ENCODE results near the gene FOXS1.

The FOXS1 gene

GRCh38 chr20:31845300-31845863 is at the start of gene FOXS1:
Gene FOXS1, minus strand, starts transcription at chr20:31845604. Its CDS starts 62 bp downstream, at chr20:31845542.
- ChIA-PET POLR2A (no interaction called here), CTCF (no interaction called here)
- TF ChIP-seq CTBP1 (IDR thresholded peaks at IDR 0.05; ENCODE audit: borderline replicate concordance) (no peak), ELF4 (IDR thresholded peaks at IDR 0.05) (no peak), NFRKB (IDR thresholded peaks at IDR 0.05) (no peak), L3MBTL2 (conservative IDR thresholded peaks at IDR 0.05) (no peak), FOXK2 (IDR thresholded peaks at IDR 0.05) (no peak), SUZ12 (IDR thresholded peaks at IDR 0.05) (no peak), HDGF (IDR thresholded peaks at IDR 0.05; ENCODE audit: borderline replicate concordance) (no peak), BHLHE40 (IDR thresholded peaks at IDR 0.05; ENCODE audit: borderline replicate concordance) (no peak), FOXA1 (IDR thresholded peaks at IDR 0.05) (no peak), TARDBP (IDR thresholded peaks at IDR 0.05) (no peak)
- DNase-seq (ENCODE audit: extremely low spot score) = no peak

GRCh38 chr20:31890646-31891045 is 45.2 kb upstream of the FOXS1 start:
- CTCF ChIA-PET = no interaction called here
- no peak for TF ChIP-seq LEF1 (IDR thresholded peaks at IDR 0.05; ENCODE audit: borderline replicate concordance)
- no peak for TF ChIP-seq SUZ12 (IDR thresholded peaks at IDR 0.05)
- no peak for TF ChIP-seq HDGF (IDR thresholded peaks at IDR 0.05; ENCODE audit: borderline replicate concordance)
- TF ChIP-seq ELF4 (IDR thresholded peaks at IDR 0.05) = no peak
- TF ChIP-seq CTBP1 (IDR thresholded peaks at IDR 0.05; ENCODE audit: borderline replicate concordance) = no peak
- TF ChIP-seq SP1 (IDR thresholded peaks at IDR 0.05) = no peak
- no peak for TF ChIP-seq NFRKB (IDR thresholded peaks at IDR 0.05)
- no peak for TF ChIP-seq ZNF384 (IDR thresholded peaks at IDR 0.05)
- TF ChIP-seq FOXM1 (IDR thresholded peaks at IDR 0.05; ENCODE audit: borderline replicate concordance) = no peak
- TF ChIP-seq TARDBP (IDR thresholded peaks at IDR 0.05) = no peak
- no peak for TF ChIP-seq ARNT (IDR thresholded peaks at IDR 0.05)
- no peak for TF ChIP-seq PKNOX1 (IDR thresholded peaks at IDR 0.05)
- TF ChIP-seq BHLHE40 (IDR thresholded peaks at IDR 0.05; ENCODE audit: borderline replicate concordance) = no peak
- no peak for TF ChIP-seq FOXA1 (IDR thresholded peaks at IDR 0.05)

GRCh38 chr20:31883829-31884228 is 38.4 kb upstream of the FOXS1 start:
- CTCF ChIA-PET = no interaction called here
- TF ChIP-seq FOXA1 (IDR thresholded peaks at IDR 0.05) = no peak
- TF ChIP-seq TARDBP (IDR thresholded peaks at IDR 0.05) = no peak
- no peak for TF ChIP-seq ELF4 (IDR thresholded peaks at IDR 0.05)
- no peak for TF ChIP-seq ZNF384 (IDR thresholded peaks at IDR 0.05)
- TF ChIP-seq LEF1 (IDR thresholded peaks at IDR 0.05; ENCODE audit: borderline replicate concordance) = no peak
- no peak for TF ChIP-seq SUZ12 (IDR thresholded peaks at IDR 0.05)
- no peak for TF ChIP-seq NFRKB (IDR thresholded peaks at IDR 0.05)
- no peak for TF ChIP-seq FOXM1 (IDR thresholded peaks at IDR 0.05; ENCODE audit: borderline replicate concordance)
- no peak for TF ChIP-seq BHLHE40 (IDR thresholded peaks at IDR 0.05; ENCODE audit: borderline replicate concordance)
- no peak for TF ChIP-seq SP1 (IDR thresholded peaks at IDR 0.05)
- no peak for TF ChIP-seq HDGF (IDR thresholded peaks at IDR 0.05; ENCODE audit: borderline replicate concordance)
- TF ChIP-seq L3MBTL2 (conservative IDR thresholded peaks at IDR 0.05) = no peak
- TF ChIP-seq ARNT (IDR thresholded peaks at IDR 0.05) = no peak
- TF ChIP-seq CTBP1 (IDR thresholded peaks at IDR 0.05; ENCODE audit: borderline replicate concordance) = no peak
- no peak for TF ChIP-seq FOXK2 (IDR thresholded peaks at IDR 0.05)
- TF ChIP-seq PKNOX1 (IDR thresholded peaks at IDR 0.05) = no peak
- DNase-seq (ENCODE audit: extremely low spot score) = no peak
- POLR2A ChIA-PET = no interaction called here

More at GRCh38 chr20:31890646-31891045, 45.2 kb upstream of the FOXS1 start:
- no peak for DNase-seq (ENCODE audit: extremely low spot score)
- POLR2A ChIA-PET = interaction anchor here (3.7 kb wide), 1 partner anchor 10 kb away, joined by 13 read pairs; no protein-coding TSS in a partner anchor

DNA sequence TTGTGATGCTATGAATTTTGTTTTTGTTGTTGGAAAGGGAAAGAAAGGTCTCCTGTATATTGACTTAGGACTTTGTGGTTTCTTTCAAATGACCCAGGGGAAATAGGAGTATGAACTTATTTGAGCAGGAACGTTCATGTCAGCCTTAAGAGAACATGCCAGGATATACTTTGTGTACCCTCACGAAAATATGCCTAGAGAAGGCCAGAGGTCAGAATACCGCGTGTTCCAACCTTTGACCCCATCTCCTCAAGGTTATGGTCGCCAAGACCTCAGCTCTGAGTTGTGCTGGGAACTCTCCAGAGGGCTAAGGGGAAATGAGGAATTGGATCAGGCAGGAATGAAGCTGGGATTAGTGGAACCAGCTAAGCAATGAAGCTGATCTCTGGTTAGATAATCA is 36.5 kb upstream of the FOXS1 start:
- POLR2A ChIA-PET = interaction anchor here (0.7 kb wide), 1 partner anchor 13 kb away, joined by 3 read pairs; no protein-coding TSS in a partner anchor
- no peak for TF ChIP-seq SUZ12 (IDR thresholded peaks at IDR 0.05)
- TF ChIP-seq PKNOX1 (IDR thresholded peaks at IDR 0.05) = no peak
- TF ChIP-seq BHLHE40 (IDR thresholded peaks at IDR 0.05; ENCODE audit: borderline replicate concordance) = no peak
- TF ChIP-seq SP1 (IDR thresholded peaks at IDR 0.05) = no peak
- CTCF ChIA-PET = interaction anchor here (1.1 kb wide), 1 partner anchor 32 kb away, joined by 4 read pairs; no protein-coding TSS in a partner anchor
- DNase-seq (ENCODE audit: extremely low spot score) = no peak

DNA sequence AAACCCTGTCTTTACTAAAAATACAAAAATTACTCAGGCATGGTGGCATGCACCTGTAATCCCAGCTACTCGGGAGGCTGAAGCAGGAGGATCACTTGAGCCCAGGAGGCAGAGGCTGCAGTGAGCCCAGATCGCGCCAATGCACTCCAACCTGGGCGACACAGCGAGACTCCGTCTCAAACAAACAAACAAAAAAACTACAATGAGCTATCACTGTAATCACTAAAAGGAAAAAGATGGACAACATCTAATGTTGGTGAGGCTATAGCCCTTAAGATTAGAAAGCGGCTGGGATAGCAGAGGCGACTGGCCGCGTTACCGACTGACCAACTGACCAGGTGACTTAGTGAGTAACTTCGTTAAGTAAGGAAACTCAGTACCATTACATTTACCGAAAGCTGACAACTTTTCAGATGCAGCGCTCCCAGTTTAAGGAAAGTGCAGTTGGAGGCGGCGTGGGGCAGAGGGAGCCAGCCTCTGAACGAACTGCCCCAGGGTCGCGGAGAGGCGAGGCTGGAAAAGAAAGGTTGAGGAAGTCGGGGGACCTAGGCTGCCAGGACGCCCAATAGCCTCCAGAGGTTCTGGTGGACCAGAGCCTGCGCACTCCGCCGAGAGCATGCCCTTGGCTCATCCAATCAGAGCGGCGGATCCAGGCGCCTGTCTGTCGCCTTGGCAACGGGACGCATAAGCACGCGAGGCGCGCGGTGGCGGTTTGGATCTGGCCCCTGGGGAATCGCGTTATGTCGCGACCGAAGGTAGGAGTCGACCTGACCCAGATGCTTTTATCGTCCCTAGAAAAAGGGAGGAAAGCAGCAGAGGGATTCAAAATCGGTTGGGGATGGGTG is 34.0 kb upstream of the FOXS1 start:
- peak; percentile 93 for DNase-seq (ENCODE audit: extremely low spot score)
- ChIA-PET POLR2A (interaction anchor here (0.8 to 2.9 kb wide), 15 partner anchors 8 to 96 kb away, joined by 3 to 20 read pairs (median 4); partner anchors contain the start of gene PDRG1), CTCF (interaction anchor here (0.6 to 0.7 kb wide), 2 partner anchors 23 to 237 kb away, joined by 3 to 7 read pairs; no protein-coding TSS in a partner anchor)
- TF ChIP-seq BHLHE40 (IDR thresholded peaks at IDR 0.05; ENCODE audit: borderline replicate concordance) = no peak
- TF ChIP-seq L3MBTL2 (conservative IDR thresholded peaks at IDR 0.05) = peak; percentile 61; the same call in 1 of the 2 replicates
- peak; percentile 62; the same call in 1 of the 2 replicates for TF ChIP-seq ARNT (IDR thresholded peaks at IDR 0.05)
- no peak for TF ChIP-seq ZNF384 (IDR thresholded peaks at IDR 0.05)
- no peak for TF ChIP-seq FOXA1 (IDR thresholded peaks at IDR 0.05)

DNA sequence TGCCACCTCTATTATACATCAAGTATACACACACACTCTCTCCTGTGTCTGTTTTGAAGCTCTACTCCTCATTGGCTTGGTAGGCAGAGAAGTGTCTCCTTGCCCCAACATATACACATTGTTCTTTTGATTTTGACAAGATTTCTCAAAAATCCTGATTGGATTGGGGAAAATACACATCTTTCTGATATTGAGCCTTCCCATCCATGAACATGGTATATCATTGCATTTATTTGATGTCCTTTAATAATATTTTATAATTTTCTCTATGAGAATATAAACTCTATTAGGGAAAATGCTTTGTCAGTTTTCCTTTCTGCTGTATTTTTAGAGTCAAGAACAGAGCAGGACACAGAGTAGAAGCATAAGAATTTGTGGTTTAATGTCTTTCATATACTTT is 32.3 kb upstream of the FOXS1 start:
- ChIA-PET POLR2A (no interaction called here), CTCF (no interaction called here)
- no peak for DNase-seq (ENCODE audit: extremely low spot score)
- TF ChIP-seq CTBP1 (IDR thresholded peaks at IDR 0.05; ENCODE audit: borderline replicate concordance) (no peak), ARNT (IDR thresholded peaks at IDR 0.05) (no peak), LEF1 (IDR thresholded peaks at IDR 0.05; ENCODE audit: borderline replicate concordance) (no peak), PKNOX1 (IDR thresholded peaks at IDR 0.05) (no peak), TARDBP (IDR thresholded peaks at IDR 0.05) (no peak), ZNF384 (IDR thresholded peaks at IDR 0.05) (no peak), FOXA1 (IDR thresholded peaks at IDR 0.05) (no peak), FOXM1 (IDR thresholded peaks at IDR 0.05; ENCODE audit: borderline replicate concordance) (no peak), ELF4 (IDR thresholded peaks at IDR 0.05) (no peak), FOXK2 (IDR thresholded peaks at IDR 0.05) (no peak), SP1 (IDR thresholded peaks at IDR 0.05) (no peak)

All from HEK293T (cell line).